SK-N-MC (cell line): Measurements from ENCODE around the gene ZNF474.

Experiments
- EZH2 ChIP-seq: fragments of 200-600 bp; sonication (generic); IDR thresholded peaks from one replicate; pipeline ENCODE4 v1.6.1; 2017; ENCODE audit warnings: antibody characterized with exemption
- FOXP2 ChIP-seq: optimal IDR thresholded peaks from 2 replicates; pipeline ENCODE3; 2011; ENCODE audit warnings: mild to moderate bottlenecking, moderate library complexity; ENCODE audit not compliant: insufficient read depth; ENCODE audit errors: extremely low read length, control extremely low read depth
- POLR2AphosphoS5 ChIP-seq: IDR thresholded peaks from 2 replicates; pipeline ENCODE4 v1.6.1; 2012; ENCODE audit warnings: mild to moderate bottlenecking, low read depth, low read length, borderline replicate concordance

GRCh38 chr5:122182491-122182921, 53.2 kb downstream of the ZNF474 start:
- TF ChIP-seq EZH2 (no peak), POLR2AphosphoS5 (no peak), FOXP2 (no peak)
